Small intestine (tissue), 7 donors: Measurements from ENCODE around the gene RNF11. TPM values are rescaled to one million over a fixed set of nuclear protein-coding genes. Genes with fewer than 3 reads are reported as not detected.
"Not testable (repeated sequence)": the region's sequence is repeated elsewhere in the genome, so short reads cannot be mapped to it uniquely, and the experiment has no call there.

Experiments used
- DNase-seq, 2 donors: peaks; one replicate each; pipeline versions ENCODE4 v3.0.0 to v3.0.0-alpha.2; 2013
- FAIRE-seq: peaks from 2 replicates; lab custom pipeline; 2012; peaks lifted over from hg19 to GRCh38; lab: Jason Lieb, UNC
- H3K27ac ChIP-seq, 3 donors: one replicate each; pipeline ENCODE4 v1.5.1; 2013; ENCODE audit warnings: low read length in 2 of 3, mild to moderate bottlenecking in 2 of 3, control low read depth in 1 of 3, inconsistent platforms in 1 of 3, low read depth in 1 of 3, moderate library complexity in 1 of 3
- H3K27me3 ChIP-seq, 3 donors: one replicate each; pipeline ENCODE4 v1.6.1; 2013; ENCODE audit warnings: low read length in 3 of 3, inconsistent platforms in 1 of 3; ENCODE audit not compliant: control insufficient read depth in 3 of 3, insufficient read depth in 3 of 3
- H3K36me3 ChIP-seq, 3 donors: one replicate each; pipeline ENCODE4 v1.6.1; 2013; ENCODE audit warnings: low read length in 3 of 3, inconsistent platforms in 1 of 3, low read depth in 1 of 3, mild to moderate bottlenecking in 1 of 3, moderate library complexity in 1 of 3; ENCODE audit not compliant: control insufficient read depth in 3 of 3, insufficient read depth in 2 of 3
- H3K4me1 ChIP-seq, 3 donors: one replicate each; pipeline ENCODE4 v1.6.1; 2013; ENCODE audit warnings: low read length in 2 of 3, inconsistent platforms in 1 of 3, low read depth in 1 of 3, mild to moderate bottlenecking in 1 of 3, moderate library complexity in 1 of 3; ENCODE audit not compliant: control insufficient read depth in 3 of 3, insufficient read depth in 2 of 3
- H3K4me3 ChIP-seq, 3 donors: one replicate each; pipeline ENCODE4 v1.5.1; 2013; ENCODE audit warnings: low read length in 3 of 3, control low read depth in 1 of 3, inconsistent platforms in 1 of 3, low read depth in 1 of 3, mild to moderate bottlenecking in 1 of 3, moderate library complexity in 1 of 3
- H3K9me3 ChIP-seq, 2 donors: one replicate each; pipeline ENCODE4 v1.6.1; 2013; ENCODE audit warnings: low read depth in 1 of 2, low read length in 1 of 2; ENCODE audit not compliant: control insufficient read depth in 2 of 2, insufficient read depth in 1 of 2
- WGBS, 3 donors: extraction: QIAGEN DNeasy Blood & Tissue Kit; methylation state at CpG; one replicate each; pipeline ENCODE4 v1.1.7; 2013; 5-methylcytosine and 5-hydroxymethylcytosine counted together
- polyA plus RNA-seq, 4 donors: library from polyadenylated mRNA; stranded (reverse) in 3 of 4; unstranded in 1 of 4; fragments of 200-250 nt in 3 of 4; fragments of 120-200 nt in 1 of 4; gene quantifications; one replicate each; pipeline versions ENCODE4 v1.2.1 to v1.2.3, GENCODE V29; 2013
- donor health status: healthy with polysubstance abuse.
- donor health status: control.
- donor health status: control.
- donor health status: Bipolar disorder and iron deficiency.
- donor health status: healthy.

Gene RNF11
- polyA plus RNA-seq, 4 donors = 41.9 to 88.6 (median 76.7) TPM

DNA sequence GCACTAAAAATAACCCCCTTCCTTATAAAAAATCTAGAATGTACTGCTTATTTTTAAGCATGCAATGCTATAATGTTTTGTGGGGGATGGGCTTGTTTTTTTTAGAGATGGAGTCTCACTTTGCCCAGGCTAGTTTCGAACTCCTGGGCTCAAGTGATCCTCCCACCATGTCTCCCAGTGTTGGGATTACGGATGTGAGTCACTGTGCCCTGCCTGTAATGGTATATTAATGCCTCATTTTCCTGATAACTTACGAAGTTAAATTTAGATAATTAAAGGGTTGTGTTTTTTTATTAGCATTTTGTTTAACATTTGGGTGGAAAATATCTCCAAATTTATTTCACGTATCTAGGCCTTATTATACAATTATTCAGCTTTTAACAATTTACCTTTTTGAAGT, 6.5 kb downstream of the RNF11 start:
- no peaks in the 10 kb centered on the region for H3K27me3 ChIP-seq
- H3K36me3 ChIP-seq = peaks cover 0 to 8% (median 0%) of the 10 kb centered on the region in 3 donors
- H3K4me1 ChIP-seq = peaks cover 11 to 14% (median 13%) of the 10 kb centered on the region in 3 donors
- no peaks in the 10 kb centered on the region for H3K9me3 ChIP-seq
- no peak overlapping the region for H3K4me3 ChIP-seq
- FAIRE-seq (no peak), DNase-seq (no peak)
- WGBS, 3 donors = 51 to 77% (median 71%) methylated on average over 4 of the region's 4 CpGs
- no peak overlapping the region for H3K27ac ChIP-seq

DNA sequence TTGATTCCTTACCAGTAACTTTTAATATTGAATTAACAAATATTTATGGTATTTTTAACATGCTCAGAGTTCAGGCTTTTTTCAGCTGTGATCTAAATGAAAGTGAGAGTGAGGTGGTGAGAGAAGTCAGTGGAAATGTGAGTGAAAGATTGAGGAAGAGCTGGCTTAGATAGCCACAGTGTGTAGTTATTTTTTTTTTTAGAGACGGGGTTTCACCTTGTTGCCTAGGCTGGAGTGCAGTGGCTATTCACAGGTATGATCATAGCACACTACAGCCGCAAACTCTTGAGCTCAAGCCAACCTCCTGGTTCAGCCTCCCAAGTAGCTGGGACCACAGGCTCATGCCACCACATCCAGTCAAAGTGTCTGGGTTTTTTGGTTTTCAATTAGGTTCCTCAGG, 10.9 kb downstream of the RNF11 start:
- peaks cover 5 to 9% (median 8%) of the 10 kb centered on the region in 3 donors for H3K4me1 ChIP-seq
- 36 to 61% (median 38%) methylated on average over 2 of the region's 2 CpGs for WGBS, 3 donors
- FAIRE-seq = no peak

DNA sequence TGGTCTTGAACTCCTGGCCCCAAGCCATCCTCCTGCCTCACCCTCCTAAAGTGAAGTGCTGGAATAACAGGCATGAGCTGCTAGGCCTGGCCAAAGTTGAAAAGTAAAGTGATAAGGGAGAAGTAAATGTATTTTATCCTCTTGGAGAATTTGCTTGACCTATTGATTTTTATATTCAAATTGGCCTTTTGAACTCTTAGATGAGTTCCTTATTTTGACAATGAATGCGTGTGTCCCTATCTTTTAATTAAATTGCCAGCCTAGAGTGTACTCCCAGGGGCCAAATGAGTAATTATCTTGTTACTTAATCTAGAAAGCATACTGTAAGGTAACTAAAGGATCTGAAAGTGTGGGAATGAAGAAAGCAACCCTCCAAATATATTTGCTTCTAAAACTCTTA, 11.4 kb downstream of the RNF11 start:
- WGBS, 3 donors = 10 to 52% (median 44%) methylated on average over 1 of the region's 1 CpG
- no peak overlapping the region for H3K27ac ChIP-seq
- H3K27me3 ChIP-seq = no peaks in the 10 kb centered on the region
- no peak overlapping the region for H3K4me3 ChIP-seq
- H3K36me3 ChIP-seq = peaks cover 0 to 21% (median 0%) of the 10 kb centered on the region in 3 donors
- FAIRE-seq = no peak
- no peaks in the 10 kb centered on the region for H3K9me3 ChIP-seq
- peaks cover 5 to 9% (median 8%) of the 10 kb centered on the region in 3 donors for H3K4me1 ChIP-seq
- DNase-seq = peak; percentile 15 to 86

More for the DNA sequence above, 10.9 kb downstream of the RNF11 start:
- Histone ChIP-seq H3K27ac (peak overlapping the region in 1 of 3 donors; percentile 12), H3K4me3 (no peak overlapping the region), H3K27me3 (no peaks in the 10 kb centered on the region), H3K36me3 (peaks cover 0 to 18% (median 0%) of the 10 kb centered on the region in 3 donors), H3K9me3 (no peaks in the 10 kb centered on the region)
- DNase-seq = no peak

DNA sequence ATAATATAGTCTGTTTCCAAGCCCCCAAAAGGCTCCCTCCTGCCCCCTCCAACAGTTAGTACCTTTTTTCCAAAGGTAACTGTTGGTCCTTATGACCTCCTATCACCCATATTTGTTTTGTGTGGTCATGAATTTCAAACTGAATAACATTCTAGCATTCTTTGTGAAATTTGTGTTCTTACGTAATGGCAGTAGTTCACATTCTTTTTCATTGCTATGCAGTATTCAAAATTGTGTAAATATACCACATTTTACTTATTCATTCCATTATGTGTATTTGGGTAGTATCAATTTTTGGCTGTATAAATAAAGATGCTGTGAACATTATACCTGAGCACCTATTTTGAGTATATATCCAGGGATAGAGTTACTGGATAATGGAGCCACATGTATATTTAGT, 13.4 kb downstream of the RNF11 start:
- no peak for FAIRE-seq
- WGBS, 3 donors = 94 to 95% (median 95%) methylated on average over 1 of the region's 1 CpG
- no peak for DNase-seq
- Histone ChIP-seq H3K36me3 (peaks cover 0 to 18% (median 0%) of the 10 kb centered on the region in 3 donors), H3K4me3 (no peak overlapping the region), H3K9me3 (no peaks in the 10 kb centered on the region), H3K27ac (no peak overlapping the region), H3K4me1 (peaks cover 5 to 8% (median 7%) of the 10 kb centered on the region in 3 donors), H3K27me3 (no peaks in the 10 kb centered on the region)

DNA sequence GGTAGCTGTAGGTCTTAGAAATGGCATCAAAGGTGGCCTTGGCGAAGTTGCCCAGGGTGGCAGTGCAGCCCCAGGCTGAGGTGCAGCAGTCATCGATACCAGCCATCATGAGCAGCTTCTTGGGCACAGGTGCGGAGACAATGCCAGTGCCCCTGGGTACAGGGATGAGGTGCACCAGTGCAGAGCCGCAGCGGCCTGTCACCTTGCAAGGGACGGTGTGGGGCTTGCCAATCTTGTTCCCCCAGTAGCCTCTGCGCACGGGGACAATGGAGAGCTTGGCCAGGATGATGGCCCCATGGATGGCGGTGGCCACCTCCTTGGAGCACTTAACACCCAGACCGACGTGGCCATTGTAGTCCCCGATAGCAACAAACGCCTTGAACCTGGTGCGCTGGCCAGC, 14.7 kb downstream of the RNF11 start:
- peaks cover 0 to 18% (median 0%) of the 10 kb centered on the region in 3 donors for H3K36me3 ChIP-seq
- not testable (repeated sequence) for H3K27me3 ChIP-seq, H3K27ac ChIP-seq, FAIRE-seq, H3K4me1 ChIP-seq, DNase-seq, H3K4me3 ChIP-seq, H3K9me3 ChIP-seq
- 97 to 99% (median 98%) methylated on average over 9 to 14 of the region's 14 CpGs for WGBS, 3 donors

DNA sequence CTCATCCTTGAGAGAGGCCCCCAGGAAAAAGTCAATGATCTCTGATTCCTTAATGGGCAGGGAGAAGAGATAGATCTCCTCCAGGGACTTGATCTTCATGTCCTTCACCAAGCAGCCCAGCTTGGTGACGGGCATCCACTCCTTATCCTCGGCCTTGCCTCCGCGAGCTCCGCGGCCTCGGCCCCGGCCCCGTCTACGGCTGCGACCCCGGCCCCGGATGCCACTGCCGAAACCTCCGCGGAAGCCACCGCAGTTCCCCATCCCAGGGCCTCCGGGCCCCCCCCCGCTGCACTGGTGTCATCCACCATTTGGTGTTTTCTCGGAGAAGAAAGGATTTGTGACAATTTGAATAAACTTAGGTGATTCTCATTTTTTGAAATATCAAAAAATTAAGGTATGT, 15.1 kb downstream of the RNF11 start:
- not testable (repeated sequence) for H3K27ac ChIP-seq, H3K9me3 ChIP-seq, FAIRE-seq, H3K4me3 ChIP-seq, H3K27me3 ChIP-seq, H3K4me1 ChIP-seq, DNase-seq
- peaks cover 0 to 17% (median 0%) of the 10 kb centered on the region in 3 donors for H3K36me3 ChIP-seq
- 98% methylated on average over 20 of the region's 20 CpGs for WGBS, 3 donors

DNA sequence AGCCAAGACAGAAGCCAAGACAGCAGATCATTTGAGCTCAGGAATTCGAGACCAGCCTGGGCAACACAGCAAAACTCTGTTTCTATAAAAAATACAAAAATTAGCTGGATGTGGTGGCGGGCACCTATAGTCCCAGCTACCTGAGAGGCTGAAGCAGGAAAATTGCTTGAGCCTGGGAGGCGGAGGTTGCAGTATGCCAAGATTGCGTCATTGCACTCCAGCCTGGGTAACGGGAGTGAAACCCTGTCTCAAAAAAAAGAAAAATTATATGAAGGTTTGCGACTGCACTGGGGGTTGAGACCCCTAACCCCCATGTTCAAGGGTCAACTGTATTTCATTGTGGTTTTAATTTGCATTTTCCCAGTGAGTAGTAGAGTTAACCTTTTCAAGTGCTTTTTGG, 16.3 kb downstream of the RNF11 start:
- Histone ChIP-seq H3K36me3 (peaks cover 0 to 16% (median 0%) of the 10 kb centered on the region in 3 donors), H3K27ac (no peak overlapping the region), H3K4me1 (peaks cover 0 to 4% (median under 1%) of the 10 kb centered on the region in 3 donors), H3K4me3 (no peak overlapping the region), H3K9me3 (no peaks in the 10 kb centered on the region), H3K27me3 (no peaks in the 10 kb centered on the region)
- FAIRE-seq (no peak), DNase-seq (no peak)
- 92 to 94% (median 93%) methylated on average over 6 of the region's 6 CpGs for WGBS, 3 donors

DNA sequence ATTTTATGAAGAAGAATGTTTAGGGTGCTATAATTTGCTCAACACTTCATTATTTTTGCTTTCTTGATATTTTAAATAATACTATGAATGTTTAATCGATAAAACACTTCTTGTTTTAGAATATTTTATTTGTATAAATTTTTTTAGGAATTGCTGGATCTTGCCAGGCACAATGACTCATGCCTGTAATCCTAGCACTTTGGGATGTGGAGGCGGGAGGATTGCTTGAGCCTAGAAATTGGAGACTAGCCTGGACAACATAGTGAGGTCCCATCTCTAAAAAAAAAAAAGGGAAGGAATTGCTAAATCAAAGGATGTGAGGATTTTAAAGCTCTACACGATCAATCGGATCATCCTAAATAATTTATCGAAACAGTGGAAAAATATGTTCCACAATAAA, 17.6 kb downstream of the RNF11 start:
- FAIRE-seq (no peak), DNase-seq (no peak)
- Histone ChIP-seq H3K36me3 (peaks cover 0 to 16% (median 0%) of the 10 kb centered on the region in 3 donors), H3K27me3 (no peaks in the 10 kb centered on the region), H3K9me3 (no peaks in the 10 kb centered on the region), H3K27ac (no peak overlapping the region), H3K4me1 (peaks cover 0 to 3% (median 0%) of the 10 kb centered on the region in 3 donors), H3K4me3 (no peak overlapping the region)
- WGBS, 3 donors = 88 to 96% (median 94%) methylated on average over 5 of the region's 5 CpGs

DNA sequence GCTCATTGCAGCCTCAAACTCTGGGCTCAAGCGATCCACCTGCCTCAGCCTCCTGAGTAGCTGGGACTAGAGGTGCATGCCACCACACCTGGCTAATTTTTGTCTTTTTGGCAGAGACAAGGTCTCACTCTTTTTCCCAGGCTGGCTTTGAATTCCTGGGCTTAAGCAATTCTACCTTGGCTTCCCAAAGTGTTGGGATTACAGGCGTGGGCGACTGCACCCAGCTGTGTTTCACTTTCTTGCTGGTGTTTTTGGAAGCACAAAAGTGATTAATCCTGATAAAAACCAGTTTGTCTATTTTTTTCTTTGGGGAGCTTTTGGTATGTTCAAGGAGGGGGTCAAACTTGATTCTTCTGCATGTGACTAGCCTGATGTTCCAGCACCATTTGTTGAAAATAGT, 19.3 kb downstream of the RNF11 start:
- peaks cover 0 to 4% (median 0%) of the 10 kb centered on the region in 3 donors for H3K4me1 ChIP-seq
- H3K27ac ChIP-seq = no peak overlapping the region
- DNase-seq (no peak), FAIRE-seq (no peak)
- no peak overlapping the region for H3K4me3 ChIP-seq
- no peaks in the 10 kb centered on the region for H3K9me3 ChIP-seq
- peaks cover 0 to 16% (median 0%) of the 10 kb centered on the region in 3 donors for H3K36me3 ChIP-seq
- no peaks in the 10 kb centered on the region for H3K27me3 ChIP-seq
- 76 to 85% (median 76%) methylated on average over 3 of the region's 3 CpGs for WGBS, 3 donors
